IPS-20b (cell line): ENCODE measurements around the gene CLEC18A.

Source experiments
- H3K27ac ChIP-seq: one replicate; pipeline ENCODE4 v1.5.1; 2013; ENCODE audit warnings: low read length
- H3K27me3 ChIP-seq: 2 replicates; pipeline ENCODE4 v1.6.1; 2013; ENCODE audit warnings: mild to moderate bottlenecking, low read length, inconsistent platforms; ENCODE audit not compliant: insufficient read depth
- H3K36me3 ChIP-seq: 2 replicates; pipeline ENCODE4 v1.6.1; 2013; ENCODE audit warnings: low read depth, mild to moderate bottlenecking, inconsistent platforms, low read length, moderate library complexity; ENCODE audit not compliant: insufficient read depth
- H3K4me1 ChIP-seq: 2 replicates; pipeline ENCODE4 v1.6.1; 2013; ENCODE audit warnings: mild to moderate bottlenecking, control low read depth, inconsistent platforms, low read length, moderate library complexity; ENCODE audit not compliant: insufficient read depth
- H3K4me3 ChIP-seq: 2 replicates; pipeline ENCODE4 v1.5.1; 2013; ENCODE audit warnings: mild to moderate bottlenecking, low read length, inconsistent platforms
- H3K9ac ChIP-seq: 2 replicates; pipeline ENCODE4 v1.6.1; 2013; ENCODE audit warnings: low read depth, mild to moderate bottlenecking, inconsistent platforms, low read length, moderate library complexity
- H3K9me3 ChIP-seq: 2 replicates; pipeline ENCODE4 v1.6.1; 2013; ENCODE audit warnings: mild to moderate bottlenecking, low read depth, low read length, inconsistent platforms; ENCODE audit not compliant: insufficient read depth

CLEC18A gene

DNA sequence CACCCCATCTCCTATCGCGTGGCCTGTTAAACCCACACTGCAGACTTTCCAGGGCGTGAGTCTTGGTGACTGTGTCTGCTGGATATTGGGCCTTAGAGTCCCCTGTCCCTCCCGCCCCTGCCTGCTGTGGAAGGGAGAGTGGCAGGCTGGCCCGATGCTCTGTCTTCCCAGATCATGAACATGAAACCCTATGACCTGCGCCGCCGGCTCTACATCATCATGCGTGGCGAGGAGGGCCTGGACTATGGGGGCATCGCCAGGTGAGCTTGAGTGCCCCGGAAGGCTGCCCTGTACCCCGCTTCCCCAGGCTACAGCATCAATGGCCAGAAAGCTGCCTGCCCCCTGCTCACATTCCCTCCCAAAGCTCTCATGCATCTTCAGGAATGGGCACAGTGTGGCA lies 19.5 kb upstream of the CLEC18A start:
- Histone ChIP-seq H3K9me3 (no peaks in the 10 kb centered on the region), H3K9ac (no peak overlapping the region), H3K4me1 (peaks cover 4% of the 10 kb centered on the region; the same call in 1 of the 2 replicates), H3K4me3 (no peak overlapping the region), H3K27me3 (no peaks in the 10 kb centered on the region), H3K36me3 (peaks cover 32% of the 10 kb centered on the region), H3K27ac (no peak overlapping the region)

DNA sequence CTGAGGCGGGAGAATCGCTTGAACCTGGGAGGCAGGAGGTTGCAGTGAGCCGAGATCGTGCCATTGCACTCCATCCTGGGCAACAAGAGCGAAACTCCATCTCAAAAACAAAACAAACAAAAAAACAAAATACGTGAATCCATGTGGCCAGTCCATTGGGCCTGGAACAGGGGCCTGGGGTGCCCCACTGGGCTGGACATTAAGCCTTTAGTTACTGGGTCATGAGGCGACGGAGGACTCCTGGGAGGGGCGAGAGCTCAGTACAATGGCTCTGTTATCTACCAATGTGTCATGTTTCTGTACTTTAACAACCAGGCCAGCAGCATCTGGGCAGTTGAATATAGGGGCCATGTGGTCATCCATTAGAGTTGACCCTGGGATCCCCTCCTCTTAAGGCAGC lies 18.9 kb upstream of the CLEC18A start:
- Histone ChIP-seq H3K9ac (no peak overlapping the region), H3K36me3 (peaks cover 36% of the 10 kb centered on the region), H3K4me1 (peaks cover 3% of the 10 kb centered on the region; the same call in 1 of the 2 replicates), H3K27me3 (no peaks in the 10 kb centered on the region), H3K4me3 (no peak overlapping the region), H3K27ac (no peak overlapping the region), H3K9me3 (no peaks in the 10 kb centered on the region)

DNA sequence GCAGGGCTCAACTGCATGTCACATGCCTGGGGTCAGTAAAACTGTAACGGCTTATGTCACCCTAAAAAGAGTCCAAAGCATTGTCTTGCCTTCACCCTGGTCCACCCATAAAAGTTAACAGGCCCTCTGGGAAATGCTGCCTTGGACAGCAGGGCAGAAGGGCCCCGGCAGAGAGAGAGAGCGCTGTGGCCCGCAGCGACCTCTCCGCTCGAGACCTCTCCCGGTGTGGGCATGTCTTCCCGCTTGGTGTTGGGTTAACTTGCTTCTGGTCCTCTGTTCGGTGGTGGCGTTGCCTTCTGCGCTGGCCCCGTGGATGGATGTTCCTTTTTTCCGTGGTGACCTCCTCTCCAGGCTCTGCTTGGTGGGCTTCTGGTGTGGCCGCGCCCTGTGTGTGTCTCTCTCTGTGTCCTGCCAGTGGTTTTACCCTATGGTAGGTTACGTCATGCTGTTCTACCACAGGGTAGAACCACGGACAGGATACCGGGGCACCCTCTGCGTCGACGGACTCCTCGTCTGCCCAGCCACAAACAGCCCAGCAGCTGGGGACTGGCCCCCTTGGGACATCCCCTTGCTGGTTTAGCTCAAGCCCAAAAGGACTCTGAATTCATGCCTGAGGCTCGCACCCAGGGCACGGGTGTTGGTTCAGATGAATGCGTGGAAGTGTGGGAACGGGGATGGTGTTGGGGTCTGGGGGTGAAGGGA lies 18.3 kb upstream of the CLEC18A start:
- Histone ChIP-seq H3K4me1 (no peaks in the 10 kb centered on the region), H3K4me3 (no peak overlapping the region), H3K9me3 (no peaks in the 10 kb centered on the region), H3K27ac (no peak overlapping the region), H3K9ac (no peak overlapping the region), H3K27me3 (no peaks in the 10 kb centered on the region), H3K36me3 (peaks cover 41% of the 10 kb centered on the region)

DNA sequence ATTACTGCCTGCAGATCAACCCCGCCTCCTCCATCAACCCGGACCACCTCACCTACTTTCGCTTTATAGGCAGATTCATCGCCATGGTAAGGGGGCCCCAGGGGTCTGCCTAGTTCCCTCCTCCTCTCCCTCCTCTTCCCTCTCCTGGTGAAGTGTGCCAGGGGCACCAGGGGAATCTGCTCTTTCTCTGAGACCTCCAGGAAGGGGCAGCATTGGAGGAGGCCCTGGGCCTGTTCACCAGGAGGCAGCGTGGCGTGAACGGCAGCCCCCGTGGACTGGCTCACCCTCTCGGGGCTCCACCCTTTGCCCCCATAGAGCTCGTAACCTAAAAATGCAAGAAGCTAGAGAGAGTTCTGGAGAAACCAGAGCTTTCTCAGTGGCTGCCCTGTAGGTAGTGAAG lies 17.1 kb upstream of the CLEC18A start:
- no peak overlapping the region for H3K4me3 ChIP-seq
- H3K27me3 ChIP-seq = no peaks in the 10 kb centered on the region
- no peaks in the 10 kb centered on the region for H3K9me3 ChIP-seq
- H3K4me1 ChIP-seq = no peaks in the 10 kb centered on the region
- peaks cover 46% of the 10 kb centered on the region for H3K36me3 ChIP-seq
- H3K9ac ChIP-seq = no peak overlapping the region
- no peak overlapping the region for H3K27ac ChIP-seq

DNA sequence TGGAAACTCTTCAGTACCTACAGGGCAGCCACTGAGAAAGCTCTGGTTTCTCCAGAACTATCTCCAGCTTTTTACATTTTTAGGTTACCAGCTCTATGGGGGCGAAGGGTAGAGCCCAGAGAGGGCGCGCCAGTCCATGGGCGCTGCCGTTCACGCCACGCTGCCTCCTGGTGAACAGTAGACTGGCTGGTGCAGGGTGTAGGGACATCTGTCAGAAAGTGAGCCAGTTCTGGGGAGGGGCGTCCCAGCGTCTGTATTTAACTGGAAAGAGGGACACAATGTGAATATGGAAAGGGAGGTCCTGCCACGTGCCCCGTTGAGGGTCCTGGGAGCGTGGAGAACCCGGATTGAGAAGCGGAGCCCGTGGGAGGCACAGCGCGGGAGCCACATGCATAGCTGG lies 16.4 kb upstream of the CLEC18A start:
- Histone ChIP-seq H3K27me3 (no peaks in the 10 kb centered on the region), H3K36me3 (peaks cover 52% of the 10 kb centered on the region), H3K9ac (no peak overlapping the region), H3K27ac (no peak overlapping the region), H3K9me3 (no peaks in the 10 kb centered on the region), H3K4me3 (no peak overlapping the region), H3K4me1 (no peaks in the 10 kb centered on the region)

DNA sequence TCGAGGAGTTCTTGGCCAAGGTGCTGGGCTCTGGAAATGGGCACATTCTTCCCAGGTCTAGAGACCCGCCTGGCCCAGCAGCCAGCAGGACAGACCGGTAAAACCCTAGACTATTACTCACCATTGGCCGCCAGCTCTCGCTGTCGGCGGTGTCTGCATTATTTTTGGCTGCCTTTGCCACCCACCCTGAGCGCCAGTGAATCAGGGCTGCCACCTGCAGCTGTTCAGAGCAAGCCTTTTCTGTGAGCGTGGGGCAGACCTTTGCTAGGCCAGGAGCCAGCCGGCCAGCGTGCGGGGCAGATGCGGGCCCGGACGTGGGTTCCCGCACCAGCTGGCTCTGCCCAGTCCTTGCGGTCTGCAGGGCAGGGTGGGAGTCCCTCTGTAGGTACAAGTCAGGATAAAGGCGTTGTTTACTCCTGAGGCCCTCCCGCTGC lies 15.8 kb upstream of the CLEC18A start:
- H3K27me3 ChIP-seq = no peaks in the 10 kb centered on the region
- no peaks in the 10 kb centered on the region for H3K9me3 ChIP-seq
- no peak overlapping the region for H3K27ac ChIP-seq
- H3K4me1 ChIP-seq = no peaks in the 10 kb centered on the region
- peaks cover 52% of the 10 kb centered on the region for H3K36me3 ChIP-seq
- no peak overlapping the region for H3K4me3 ChIP-seq
- H3K9ac ChIP-seq = no peak overlapping the region

DNA sequence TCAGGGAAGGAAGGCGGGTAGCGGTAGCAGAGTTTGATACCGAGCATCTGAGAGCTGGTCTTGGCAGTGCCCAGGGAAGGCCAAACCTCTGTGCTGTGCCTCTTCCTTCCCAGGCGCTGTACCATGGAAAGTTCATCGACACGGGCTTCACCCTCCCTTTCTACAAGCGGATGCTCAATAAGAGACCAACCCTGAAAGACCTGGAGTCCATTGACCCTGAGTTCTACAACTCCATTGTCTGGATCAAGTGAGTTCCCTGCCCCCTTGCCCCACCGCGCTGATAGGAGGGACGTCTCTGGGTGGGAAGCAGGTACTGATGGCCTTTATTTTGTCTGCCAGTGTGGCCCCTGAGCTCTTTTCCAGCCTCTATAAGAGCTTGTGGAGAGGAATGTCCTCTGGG lies 15.4 kb upstream of the CLEC18A start:
- H3K27me3 ChIP-seq = no peaks in the 10 kb centered on the region
- no peak overlapping the region for H3K27ac ChIP-seq
- no peaks in the 10 kb centered on the region for H3K9me3 ChIP-seq
- peaks cover 51% of the 10 kb centered on the region for H3K36me3 ChIP-seq
- H3K4me1 ChIP-seq = no peaks in the 10 kb centered on the region
- H3K4me3 ChIP-seq = no peak overlapping the region
- H3K9ac ChIP-seq = no peak overlapping the region

DNA sequence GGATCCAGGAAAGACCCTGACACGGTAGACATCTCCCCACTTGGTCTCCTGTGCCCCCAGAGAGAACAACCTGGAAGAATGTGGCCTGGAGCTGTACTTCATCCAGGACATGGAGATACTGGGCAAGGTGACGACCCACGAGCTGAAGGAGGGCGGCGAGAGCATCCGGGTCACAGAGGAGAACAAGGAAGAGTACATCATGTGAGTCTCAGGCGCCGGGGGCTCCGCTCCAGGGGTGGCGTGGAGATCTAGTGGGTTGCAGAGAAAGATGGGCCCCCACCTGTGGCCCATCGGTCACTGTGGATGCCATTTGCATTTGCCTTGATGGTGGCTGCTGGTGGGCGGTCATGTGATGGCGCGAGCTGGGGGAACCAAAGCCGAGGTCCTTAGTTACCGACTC lies 14.9 kb upstream of the CLEC18A start:
- Histone ChIP-seq H3K36me3 (peaks cover 50% of the 10 kb centered on the region), H3K4me1 (no peaks in the 10 kb centered on the region), H3K27me3 (no peaks in the 10 kb centered on the region), H3K27ac (no peak overlapping the region), H3K4me3 (no peak overlapping the region), H3K9me3 (no peaks in the 10 kb centered on the region), H3K9ac (no peak overlapping the region)

DNA sequence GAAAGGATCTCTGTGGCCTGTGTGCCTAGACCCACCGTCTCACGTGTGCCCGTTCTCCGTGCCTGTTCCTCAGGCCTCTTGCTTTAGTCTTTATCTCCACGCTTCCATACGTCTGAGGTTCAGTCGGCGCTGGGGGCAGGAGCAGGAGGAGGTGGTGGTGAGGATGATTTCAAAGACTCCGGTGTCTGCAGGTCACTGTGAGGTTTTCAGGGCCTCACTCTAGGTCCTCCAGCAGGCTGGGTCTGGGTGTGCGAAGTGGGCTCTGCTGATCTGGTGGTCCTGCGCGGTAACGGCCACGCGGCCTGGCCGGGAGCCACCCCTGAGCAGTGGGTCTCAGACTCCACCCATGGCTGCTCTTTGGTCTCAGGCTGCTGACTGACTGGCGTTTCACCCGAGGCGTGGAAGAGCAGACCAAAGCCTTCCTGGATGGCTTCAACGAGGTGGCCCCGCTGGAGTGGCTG lies 14.4 kb upstream of the CLEC18A start:
- Histone ChIP-seq H3K36me3 (peaks cover 48% of the 10 kb centered on the region), H3K9me3 (no peaks in the 10 kb centered on the region), H3K9ac (no peak overlapping the region), H3K4me1 (no peaks in the 10 kb centered on the region), H3K27me3 (no peaks in the 10 kb centered on the region), H3K27ac (no peak overlapping the region), H3K4me3 (no peak overlapping the region)

DNA sequence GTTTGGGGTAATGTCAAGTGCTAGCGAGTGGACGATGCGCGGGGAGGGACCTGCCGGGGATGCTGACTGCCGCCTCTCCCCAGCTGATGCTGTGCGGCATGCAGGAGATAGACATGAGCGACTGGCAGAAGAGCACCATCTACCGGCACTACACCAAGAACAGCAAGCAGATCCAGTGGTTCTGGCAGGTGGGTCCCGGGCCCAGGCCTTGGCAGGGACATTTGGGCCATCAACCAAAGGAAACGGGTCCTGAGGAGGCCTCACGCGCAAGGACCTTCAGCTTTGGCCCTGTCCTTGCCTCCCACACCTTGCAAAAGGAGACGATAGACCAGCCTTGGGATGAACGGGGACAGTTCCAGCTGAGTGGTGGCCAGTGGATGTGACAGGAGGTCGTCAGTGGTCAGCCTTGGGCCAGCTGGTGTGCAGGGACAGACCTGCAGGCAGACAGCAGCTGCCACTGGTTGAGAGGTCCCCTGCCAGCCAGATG lies 13.6 kb upstream of the CLEC18A start:
- Histone ChIP-seq H3K4me3 (no peak overlapping the region), H3K9ac (no peak overlapping the region), H3K27ac (no peak overlapping the region), H3K9me3 (no peaks in the 10 kb centered on the region), H3K27me3 (no peaks in the 10 kb centered on the region), H3K4me1 (no peaks in the 10 kb centered on the region), H3K36me3 (peaks cover 45% of the 10 kb centered on the region)

DNA sequence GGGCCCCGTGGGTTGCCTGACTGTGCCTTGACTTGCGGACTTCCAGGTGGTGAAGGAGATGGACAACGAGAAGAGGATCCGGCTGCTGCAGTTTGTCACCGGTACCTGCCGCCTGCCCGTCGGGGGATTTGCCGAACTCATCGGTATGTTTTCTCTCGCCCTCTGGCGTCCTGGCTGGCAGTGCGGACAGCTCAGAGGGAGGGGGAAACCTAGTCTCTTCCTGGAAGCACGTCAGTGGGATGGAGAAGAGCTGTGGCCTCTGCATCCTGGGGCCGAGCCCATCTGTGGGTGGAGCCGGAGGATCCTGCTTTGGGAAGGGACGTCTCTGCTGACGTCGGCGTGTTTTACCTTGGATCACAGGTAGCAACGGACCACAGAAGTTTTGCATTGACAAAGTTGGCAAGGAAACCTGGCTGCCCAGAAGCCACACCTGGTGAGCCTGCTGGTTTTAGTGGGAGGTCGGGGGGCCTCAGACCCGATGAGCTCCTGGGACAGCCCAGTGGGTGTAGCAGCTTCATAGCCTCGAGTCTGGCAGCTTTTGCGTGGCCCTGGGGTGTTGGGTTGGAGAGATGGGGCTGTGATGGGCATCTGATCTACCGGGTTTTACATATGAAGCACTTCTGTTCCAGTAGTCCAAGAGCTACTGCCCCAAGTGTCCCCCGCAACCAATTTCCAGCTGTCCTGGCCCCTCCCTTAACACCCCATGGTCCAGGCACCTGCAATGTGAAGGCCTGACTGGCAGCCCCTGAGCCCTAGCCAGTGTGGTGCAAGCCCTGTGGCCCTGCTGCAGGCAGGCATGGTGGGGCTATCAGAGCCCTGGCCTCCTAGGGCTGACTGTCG lies 11.9 kb upstream of the CLEC18A start:
- Histone ChIP-seq H3K9me3 (no peaks in the 10 kb centered on the region), H3K27me3 (no peaks in the 10 kb centered on the region), H3K36me3 (peaks cover 41% of the 10 kb centered on the region), H3K9ac (no peak overlapping the region), H3K4me3 (no peak overlapping the region), H3K4me1 (no peaks in the 10 kb centered on the region), H3K27ac (no peak overlapping the region)
